Measurements from ENCODE around the gene REPIN1. TPM values are rescaled to one million over a fixed set of nuclear protein-coding genes. Genes with fewer than 3 reads are reported as not detected.

The REPIN1 gene
- total RNA-seq, 1 experiment from 2014 or later = 106 TPM

- no peak for TF ChIP-seq ZBTB33 (IDR thresholded peaks at IDR 0.05; ENCODE audit: extremely low read depth, insufficient replicate concordance, low read length)
These were observed 45.6 kb upstream of the REPIN1 start, which contains the start of the genes ACTR3C and LRRC61 (continued) for GRCh38 chr7:150322833-150323681.

- H3K79me2 ChIP-seq (ENCODE audit: insufficient read depth, low read length) = peaks cover 14% of the 10 kb centered on the region
- no peaks in the 10 kb centered on the region for H3K9me2 ChIP-seq (ENCODE audit: insufficient read depth)
- H3K36me3 ChIP-seq (ENCODE audit: control insufficient read depth in 1 of 2, insufficient read depth in 2 of 2, low read length in 2 of 2) = peaks cover 0 to 3% of the 10 kb centered on the region in 2 experiments; a peak in 1 of 4 replicates
- intact Hi-C loops (cut with micrococcal nuclease) = no loop called here
- ChIA-PET RAD21 (ENCODE audit: low non-redundant PET in 1 of 2, low total read pairs in 2 of 2, uncharacterized antibody in 2 of 2, unreplicated experiment in 2 of 2) (no interaction called here), POLR2A (no interaction called here), CTCF (no interaction called here)
- ATAC-seq = peak; percentile 35
- no peak for DNase-seq (ENCODE audit: low read depth, low spot score)
- no peak overlapping the region for H2AFZ ChIP-seq (ENCODE audit: low read depth, low read length, poor library complexity, severe bottlenecking)
- H3K27me3 ChIP-seq (ENCODE audit: insufficient read depth, low read length) = no peaks in the 10 kb centered on the region
- peak overlapping the region; percentile 59 to 69 for H3K4me3 ChIP-seq (replicated peaks in 1 of 2; ENCODE audit: low read depth in 1 of 2, low read length in 2 of 2)
- peak overlapping the region; percentile 79 for H3K9ac ChIP-seq (ENCODE audit: low read length)
- H3K4me1 ChIP-seq (ENCODE audit: control insufficient read depth in 1 of 2, insufficient read depth in 2 of 2, low read length in 2 of 2) = peaks cover 8 to 36% of the 10 kb centered on the region in 2 experiments; a peak in 3 of 4 replicates
- peak overlapping the region; percentile 90 for H3K27ac ChIP-seq (ENCODE audit: low read depth, low read length)
- peak overlapping the region; percentile 76 for H3K4me2 ChIP-seq (ENCODE audit: low read length)
- BruUV-seq (replicated peaks) = TSS peak; percentile 54
- H3K9me3 ChIP-seq (ENCODE audit: control insufficient read depth in 1 of 2, insufficient read depth in 1 of 2, low read depth in 1 of 2, low read length in 2 of 2) = no peaks in the 10 kb centered on the region
- no peaks in the 10 kb centered on the region for H4K20me1 ChIP-seq (ENCODE audit: insufficient read depth)
- TF ChIP-seq ELF1 (IDR thresholded peaks at IDR 0.05; ENCODE audit: borderline replicate concordance, low read depth) (no peak), SP1 (IDR thresholded peaks at IDR 0.05; ENCODE audit: low read depth) (no peak), ZFX (IDR thresholded peaks at IDR 0.05) (no peak), POLR2A (IDR thresholded peaks at IDR 0.05; ENCODE audit: borderline replicate concordance, extremely low read depth, insufficient read depth, insufficient read length) (no peak), CTCF (IDR thresholded peaks at IDR 0.05 in 2 of 3, conservative IDR thresholded peaks at IDR 0.05 in 1 of 3; ENCODE audit: borderline replicate concordance in 1 of 3, insufficient read depth in 1 of 3, low read depth in 2 of 3, low read length in 2 of 3) (no peak), ZBTB33 (IDR thresholded peaks at IDR 0.05; ENCODE audit: extremely low read depth, insufficient replicate concordance, low read length) (no peak), SRF (IDR thresholded peaks at IDR 0.05; ENCODE audit: low read depth) (no peak), RAD21 (IDR thresholded peaks at IDR 0.05; ENCODE audit: low read depth) (no peak), EGR1 (IDR thresholded peaks at IDR 0.05; ENCODE audit: low read depth) (no peak), SIN3A (IDR thresholded peaks at IDR 0.05; ENCODE audit: low read depth) (no peak), CEBPB (IDR thresholded peaks at IDR 0.05; ENCODE audit: low read depth) (no peak), TCF7L2 (IDR thresholded peaks at IDR 0.05; ENCODE audit: borderline replicate concordance, extremely low read depth, insufficient read depth, insufficient read length) (no peak), EZH2phosphoT487 (IDR thresholded peaks at IDR 0.05; ENCODE audit: borderline replicate concordance) (no peak), YY1 (IDR thresholded peaks at IDR 0.05; ENCODE audit: extremely low read depth, insufficient replicate concordance, low read depth, low read length) (no peak)
These were observed 44.8 kb upstream of the REPIN1 start for GRCh38 chr7:150323682-150324372.
